Measurements from ENCODE around the gene AMIGO1. TPM values are rescaled to one million over a fixed set of nuclear protein-coding genes. Genes with fewer than 3 reads are reported as not detected.

Gene AMIGO1
- total RNA-seq, 1 experiment from 2014 or later = 2.7 TPM

DNA sequence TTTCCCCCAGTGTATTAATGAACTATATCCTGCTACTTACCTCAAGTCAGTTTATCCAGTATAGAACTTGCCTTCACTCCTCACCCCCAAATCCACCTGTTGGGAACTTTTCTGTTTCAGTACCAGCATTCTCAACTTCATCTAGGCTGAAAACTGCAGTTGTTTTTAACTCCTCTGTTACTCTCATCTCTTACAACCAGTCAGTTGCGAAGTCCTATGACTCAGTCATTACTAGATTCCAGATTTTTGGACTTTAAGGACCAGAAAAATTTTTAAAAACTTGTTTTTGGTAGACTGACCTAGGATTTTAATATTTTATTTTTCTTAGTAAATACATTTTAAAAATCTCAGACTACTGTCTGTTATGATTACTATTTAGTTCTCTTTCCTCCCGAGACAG, 47.0 kb upstream of the AMIGO1 start:
- ATAC-seq = no peak
- H3F3A ChIP-seq (ENCODE audit: low read length, unreplicated experiment) = no peaks in the 10 kb centered on the region
- peaks cover 30% of the 10 kb centered on the region for H4K20me1 ChIP-seq (ENCODE audit: low read length)
- H3K27me3 ChIP-seq (ENCODE audit: low read length) = no peaks in the 10 kb centered on the region
- DNase-seq = no peak
- H3K4me3 ChIP-seq (ENCODE audit: low read length) = no peak overlapping the region
- H3K36me3 ChIP-seq (ENCODE audit: low read depth, low read length) = no peaks in the 10 kb centered on the region
- no peaks in the 10 kb centered on the region for H3K9me2 ChIP-seq (replicated peaks; ENCODE audit: low read length)
- H3K4me2 ChIP-seq (ENCODE audit: low read length) = no peak overlapping the region
- H3K27ac ChIP-seq (ENCODE audit: low read length) = no peak overlapping the region
- CTCF ChIA-PET = no interaction called here
- no TSS peak for BruUV-seq (replicated peaks)
- POLR2A ChIA-PET (ENCODE audit: unreplicated experiment) = no interaction called here
- H3K9ac ChIP-seq (ENCODE audit: low read length) = no peak overlapping the region
- H3K79me2 ChIP-seq (ENCODE audit: low read length) = peaks cover 100% of the 10 kb centered on the region
- intact Hi-C loops (cut with micrococcal nuclease) = no loop called here
- no peaks in the 10 kb centered on the region for H3K4me1 ChIP-seq (ENCODE audit: insufficient read depth, low read length)
- H2AFZ ChIP-seq (ENCODE audit: low read length) = no peak overlapping the region
- no peaks in the 10 kb centered on the region for H3K9me3 ChIP-seq (ENCODE audit: low read length)
- no peak for TF ChIP-seq EZH2 (IDR thresholded peaks at IDR 0.05; ENCODE audit: low read length, unreplicated experiment)
- TF ChIP-seq EZH2phosphoT487 (IDR thresholded peaks at IDR 0.05; ENCODE audit: borderline replicate concordance, low read length) = no peak
- no peak for TF ChIP-seq CTCF (conservative IDR thresholded peaks at IDR 0.05; ENCODE audit: low read depth, low read length)

- Histone ChIP-seq H3K27me3 (ENCODE audit: low read length) (no peaks in the 10 kb centered on the region), H3K9ac (ENCODE audit: low read length) (peak within 1 kb of the TSS; percentile 91), H3K4me2 (ENCODE audit: low read length) (peak within 1 kb of the TSS; percentile 91), H3K36me3 (ENCODE audit: low read depth, low read length) (no peaks in the 10 kb centered on the region), H3K79me2 (ENCODE audit: low read length) (peaks cover 68% of the 10 kb centered on the region), H3F3A (ENCODE audit: low read length, unreplicated experiment) (no peaks in the 10 kb centered on the region), H3K4me3 (ENCODE audit: low read length) (peak within 1 kb of the TSS; percentile 93), H3K9me2 (replicated peaks; ENCODE audit: low read length) (no peaks in the 10 kb centered on the region), H3K9me3 (ENCODE audit: low read length) (no peaks in the 10 kb centered on the region), H3K27ac (ENCODE audit: low read length) (peak within 1 kb of the TSS; percentile 62), H4K20me1 (ENCODE audit: low read length) (peaks cover 27% of the 10 kb centered on the region), H2AFZ (ENCODE audit: low read length) (peak within 1 kb of the TSS; percentile 87), H3K4me1 (ENCODE audit: insufficient read depth, low read length) (peaks cover 26% of the 10 kb centered on the region)
- intact Hi-C loops (cut with micrococcal nuclease) = loop anchor here (1.0 to 5.0 kb wide), 2 partner anchors 72 to 434 kb away; partner anchors contain the start of gene AHCYL1
- DNase-seq (peak; percentile 97), ATAC-seq (peak; percentile 92)
- TF ChIP-seq EZH2 (IDR thresholded peaks at IDR 0.05; ENCODE audit: low read length, unreplicated experiment) = no peak
- no peak for TF ChIP-seq CTCF (conservative IDR thresholded peaks at IDR 0.05; ENCODE audit: low read depth, low read length)
- TF ChIP-seq EZH2phosphoT487 (IDR thresholded peaks at IDR 0.05; ENCODE audit: borderline replicate concordance, low read length) = no peak
- POLR2A ChIA-PET (ENCODE audit: unreplicated experiment) = interaction anchor here (0.5 to 1.7 kb wide), 7 partner anchors 11 to 398 kb away, joined by 3 to 7 read pairs (median 3); partner anchors contain the start of genes AMPD2 and GNAT2
- CTCF ChIA-PET = interaction anchor here (0.9 to 1.4 kb wide), 7 partner anchors 16 to 436 kb away, joined by 3 to 6 read pairs (median 4); partner anchors contain the start of genes AHCYL1 and AMPD2
- BruUV-seq (replicated peaks) = no TSS peak
Measured at GRCh38 chr1:109548321-109549267, 39.1 kb upstream of the AMIGO1 start, which contains the start of gene GNAI3. Gene GNAI3 (plus strand): TSS chr1:109548615. CDS start chr1:109548721, 106 bp downstream.
